ENCODE results near the gene NYAP2. TPM values are rescaled to one million over a fixed set of nuclear protein-coding genes. Genes with fewer than 3 reads are reported as not detected.

Gene NYAP2
- total and polyA plus RNA-seq, 2 of the 4 experiments (the other 2 are of a cell fraction) = not detected

GRCh38 chr2:225472161-225472560, 72.7 kb downstream of the NYAP2 start:
- TF ChIP-seq SMC3 (IDR thresholded peaks at IDR 0.05; ENCODE audit: low read depth, low read length) (no peak), RAD21 (IDR thresholded peaks at IDR 0.05; ENCODE audit: low read length) (no peak), POLR2A (IDR thresholded peaks at IDR 0.05; ENCODE audit: low read depth, low read length) (no peak), RFX5 (IDR thresholded peaks at IDR 0.05; ENCODE audit: low read depth, low read length) (no peak), ELK1 (IDR thresholded peaks at IDR 0.05; ENCODE audit: borderline replicate concordance, low read depth, low read length) (no peak), RCOR1 (IDR thresholded peaks at IDR 0.05; ENCODE audit: insufficient replicate concordance, low read length) (no peak), FOS (IDR thresholded peaks at IDR 0.05; ENCODE audit: low read depth, low read length) (no peak), CTCF (conservative IDR thresholded peaks at IDR 0.05; ENCODE audit: low read depth, low read length) (no peak), CHD1 (IDR thresholded peaks at IDR 0.05; ENCODE audit: low read depth, low read length) (no peak), BHLHE40 (IDR thresholded peaks at IDR 0.05; ENCODE audit: low read depth, low read length) (no peak), MAZ (IDR thresholded peaks at IDR 0.05; ENCODE audit: borderline replicate concordance, low read depth, low read length) (no peak)
- ChIA-PET POLR2A (ENCODE audit: unreplicated experiment) (no interaction called here), CTCF (no interaction called here)
- Histone ChIP-seq H3K4me2 (ENCODE audit: low read depth, low read length) (no peak overlapping the region), H4K91ac (ENCODE audit: insufficient read depth, low read depth, low read length) (no peak overlapping the region), H2BK15ac (ENCODE audit: low read depth, low read length) (no peak overlapping the region), H2BK20ac (ENCODE audit: low read depth, low read length) (no peak overlapping the region), H2AFZ (replicated peaks; ENCODE audit: low read length, poor library complexity) (no peak overlapping the region), H3K23ac (ENCODE audit: low read depth, low read length) (no peak overlapping the region), H3K4me1 (ENCODE audit: control insufficient read depth, insufficient read depth, low read length) (no peaks in the 10 kb centered on the region), H4K20me1 (ENCODE audit: insufficient read depth, low read length) (no peaks in the 10 kb centered on the region), H3K27ac (ENCODE audit: insufficient read depth, low read length) (no peak overlapping the region), H3K9me3 (ENCODE audit: control insufficient read depth, insufficient read depth, low read length) (no peaks in the 10 kb centered on the region), H3K18ac (ENCODE audit: low read depth, low read length) (no peak overlapping the region), H3K27me3 (ENCODE audit: control insufficient read depth, insufficient read depth, low read length) (no peaks in the 10 kb centered on the region), H2BK5ac (ENCODE audit: low read depth, low read length, poor library complexity, severe bottlenecking) (no peak overlapping the region), H3K14ac (replicated peaks; ENCODE audit: low read depth, low read length) (no peak overlapping the region), H2BK120ac (ENCODE audit: low read depth, low read length) (no peak overlapping the region), H3K4me3 (ENCODE audit: insufficient read depth, low read depth, low read length) (no peak overlapping the region), H3K9me1 (ENCODE audit: insufficient read depth, low read length) (no peaks in the 10 kb centered on the region), H2AK9ac (replicated peaks; ENCODE audit: low read depth, low read length, poor library complexity) (no peak overlapping the region), H3K79me1 (ENCODE audit: low read depth in 1 of 2, low read length in 2 of 2) (no peaks in the 10 kb centered on the region), H3K9ac (ENCODE audit: low read depth, low read length) (no peak overlapping the region), H3K4ac (ENCODE audit: low read depth, low read length) (no peak overlapping the region), H4K8ac (ENCODE audit: low read depth in 2 of 2, low read length in 2 of 2) (no peak overlapping the region), H2AK5ac (ENCODE audit: low read depth, low read length) (no peak overlapping the region), H3K56ac (ENCODE audit: extremely low read depth, insufficient read depth, low read length) (no peak overlapping the region), H3K36me3 (ENCODE audit: control insufficient read depth, insufficient read depth, low read length) (no peaks in the 10 kb centered on the region), H4K5ac (ENCODE audit: low read depth, low read length) (no peak overlapping the region)
- in situ Hi-C loops (cut with MboI; ENCODE audit: low sequenced_read_pairs) = no loop called here
- DNase-seq (no peak), ATAC-seq (ENCODE audit: low read depth) (no peak)
- dilution Hi-C loops (cut with HindIII; ENCODE audit: low sequenced_read_pairs, unreplicated experiment) = no loop called here
- no TSS peak for BruUV-seq (replicated peaks)
- intact Hi-C loops (cut with micrococcal nuclease) = no loop called here
- no CpG with 5 or more reads among the region's 2 CpGs for WGBS, 2 experiments (ENCODE audit: extremely low coverage in 2 of 2, insufficient read length in 1 of 2)
